Stimulated activated CD8-positive, alpha-beta memory T cell treated with anti-CD3 and anti-CD28 coated beads, Interleukin-12 subunit alpha, Interleukin-12 subunit beta, amount 100 ng/mL, for 24 hours (primary cell): ENCODE measurements around the gene PTPRH.
"Not testable (repeated sequence)": the region's sequence is repeated elsewhere in the genome, so short reads cannot be mapped to it uniquely, and the experiment has no call there.

Source experiments
- DNase-seq: peaks from one replicate; pipeline ENCODE4 v3.0.0-alpha.2; 2020; ENCODE audit errors: extremely low read depth

PTPRH gene

GRCh38 chr19:55158848-55159749, 50.2 kb downstream of the PTPRH start:
- no peak for DNase-seq

- no peak for DNase-seq
Measured at GRCh38 chr19:55158423-55158822, 50.9 kb downstream of the PTPRH start.

GRCh38 chr19:55157064-55157908, 52.0 kb downstream of the PTPRH start, which contains the start of gene TNNI3:
Gene TNNI3 (minus strand): TSS chr19:55157732. CDS start chr19:55157589, 143 bp downstream.
- no peak for DNase-seq

- DNase-seq = no peak
Measured at GRCh38 chr19:55156202-55157063, 52.9 kb downstream of the PTPRH start.

GRCh38 chr19:55155784-55156183, 53.5 kb downstream of the PTPRH start:
- DNase-seq = not testable (repeated sequence)

- DNase-seq = no peak
Measured at GRCh38 chr19:55153652-55154264, 55.5 kb downstream of the PTPRH start.

- DNase-seq = no peak
Measured at GRCh38 chr19:55152017-55152416, 57.3 kb downstream of the PTPRH start.

- no peak for DNase-seq
Measured at GRCh38 chr19:55149078-55150003, 60.0 kb downstream of the PTPRH start, which contains the start of gene TNNT1. Gene TNNT1 (minus strand): TSS chr19:55149206. CDS start chr19:55147157, 2,049 bp downstream.

- no peak for DNase-seq
Measured at GRCh38 chr19:55147545-55148251, 61.6 kb downstream of the PTPRH start.

GRCh38 chr19:55146705-55147273, 62.5 kb downstream of the PTPRH start:
- DNase-seq = no peak

GRCh38 chr19:55146078-55146704, 63.1 kb downstream of the PTPRH start:
- DNase-seq = no peak

- DNase-seq = no peak
Measured at GRCh38 chr19:55145232-55145631, 64.1 kb downstream of the PTPRH start.

GRCh38 chr19:55141696-55142095, 67.6 kb downstream of the PTPRH start:
- DNase-seq = no peak

- no peak for DNase-seq
Measured at GRCh38 chr19:55137915-55138314, 71.4 kb downstream of the PTPRH start.

GRCh38 chr19:55136399-55137102, 72.8 kb downstream of the PTPRH start:
- no peak for DNase-seq

- DNase-seq = no peak
Measured at GRCh38 chr19:55134736-55135135, 74.6 kb downstream of the PTPRH start.

GRCh38 chr19:55133639-55134444, 75.5 kb downstream of the PTPRH start:
- DNase-seq = no peak
